MCF 10A (cell line): ENCODE results near the gene BCAS3. TPM values are rescaled to one million over a fixed set of nuclear protein-coding genes. Genes with fewer than 3 reads are reported as not detected.

ENCODE experiments used
- BruUV-seq: library from RNA; stranded (reverse); fragments of 400-500 nt; replicated peaks from 2 replicates; lab custom pipeline; 2021; lab: Mats Ljungman, UMichigan
- CTCF ChIA-PET: fragments of 300-600 bp; sonication (Branson Sonifier 250); formaldehyde crosslinking; extraction: SDS; loops from one replicate; lab custom pipeline; 2021; ENCODE audit warnings: antibody characterized with exemption, inconsistent platforms; lab: Yijun Ruan, JAX
- POLR2A ChIA-PET: fragments of 300-600, 350-650 bp; sonication (Branson Sonifier 250); formaldehyde crosslinking; extraction: SDS; loops from one replicate; lab custom pipeline; 2020; ENCODE audit warnings: antibody characterized with exemption, inconsistent platforms; lab: Yijun Ruan, JAX
- DNase-seq: peaks from one replicate; pipeline ENCODE4 v3.0.0-alpha.2; 2018; ENCODE audit not compliant: unreplicated experiment
- H3K27ac Mint-ChIP-seq: one replicate; pipeline ENCODE4 v1.8.0; 2022; ENCODE audit warnings: mild to moderate bottlenecking, low read depth, mixed read lengths; ENCODE audit not compliant: unreplicated experiment
- H3K27me3 Mint-ChIP-seq: one replicate; pipeline ENCODE4 v1.8.0; 2022; ENCODE audit warnings: mixed read lengths; ENCODE audit not compliant: insufficient read depth, unreplicated experiment
- H3K36me3 Mint-ChIP-seq: one replicate; pipeline ENCODE4 v1.8.0; 2022; ENCODE audit warnings: mild to moderate bottlenecking, moderate library complexity, mixed read lengths; ENCODE audit not compliant: insufficient read depth, unreplicated experiment
- H3K4me1 Mint-ChIP-seq: one replicate; pipeline ENCODE4 v1.8.0; 2022; ENCODE audit warnings: mixed read lengths; ENCODE audit not compliant: insufficient read depth, unreplicated experiment
- H3K4me3 Mint-ChIP-seq: one replicate; pipeline ENCODE4 v1.8.0; 2022; ENCODE audit warnings: mild to moderate bottlenecking, moderate library complexity, mixed read lengths; ENCODE audit not compliant: unreplicated experiment
- H3K9me3 Mint-ChIP-seq: one replicate; pipeline ENCODE4 v1.8.0; 2022; ENCODE audit warnings: mixed read lengths; ENCODE audit not compliant: unreplicated experiment
- intact Hi-C: fragments of 100-400 bp; cut with micrococcal nuclease; formaldehyde crosslinking; loops from 2 replicates; pipeline ENCODE4 v1.14.1; 2022
- total RNA-seq: library from RNA; stranded (reverse); gene quantifications from 2 replicates; pipeline ENCODE4 v1.2.3, GENCODE V29; 2022
- TF ChIP-seq, protein P1 (sequence below): fragments of 200-600 bp; IDR thresholded peaks from one replicate; pipeline ENCODE4 v1.8.0; 2022; ENCODE audit warnings: antibody characterized with exemption, mild to moderate bottlenecking; ENCODE audit not compliant: unreplicated experiment

BCAS3 gene
- total RNA-seq, 1 experiment from 2014 or later: 14.6 TPM

DNA sequence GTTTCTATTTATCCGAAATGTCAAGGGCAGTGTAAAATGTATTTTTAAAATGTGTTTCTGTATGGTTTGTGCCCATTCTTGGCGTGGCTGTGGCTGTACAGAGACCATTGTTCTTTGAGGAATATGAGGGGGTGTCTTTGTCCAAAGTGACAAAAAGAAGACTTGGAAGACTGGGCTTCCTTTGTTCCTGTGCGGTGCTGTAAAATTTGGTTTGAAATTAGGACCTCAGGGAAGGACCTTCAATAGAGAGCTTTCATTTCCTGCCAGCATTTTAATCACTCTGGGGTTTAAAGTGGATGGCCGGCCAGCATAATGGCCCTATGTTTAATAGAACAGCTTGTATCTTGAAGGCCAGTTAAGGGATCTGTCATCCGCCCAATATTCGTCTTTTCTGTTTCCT, 531.9 kb downstream of the BCAS3 start:
- no peak overlapping the region for H3K27ac Mint-ChIP-seq
- POLR2A ChIA-PET: no interaction called here
- TF ChIP-seq, protein P1, sequence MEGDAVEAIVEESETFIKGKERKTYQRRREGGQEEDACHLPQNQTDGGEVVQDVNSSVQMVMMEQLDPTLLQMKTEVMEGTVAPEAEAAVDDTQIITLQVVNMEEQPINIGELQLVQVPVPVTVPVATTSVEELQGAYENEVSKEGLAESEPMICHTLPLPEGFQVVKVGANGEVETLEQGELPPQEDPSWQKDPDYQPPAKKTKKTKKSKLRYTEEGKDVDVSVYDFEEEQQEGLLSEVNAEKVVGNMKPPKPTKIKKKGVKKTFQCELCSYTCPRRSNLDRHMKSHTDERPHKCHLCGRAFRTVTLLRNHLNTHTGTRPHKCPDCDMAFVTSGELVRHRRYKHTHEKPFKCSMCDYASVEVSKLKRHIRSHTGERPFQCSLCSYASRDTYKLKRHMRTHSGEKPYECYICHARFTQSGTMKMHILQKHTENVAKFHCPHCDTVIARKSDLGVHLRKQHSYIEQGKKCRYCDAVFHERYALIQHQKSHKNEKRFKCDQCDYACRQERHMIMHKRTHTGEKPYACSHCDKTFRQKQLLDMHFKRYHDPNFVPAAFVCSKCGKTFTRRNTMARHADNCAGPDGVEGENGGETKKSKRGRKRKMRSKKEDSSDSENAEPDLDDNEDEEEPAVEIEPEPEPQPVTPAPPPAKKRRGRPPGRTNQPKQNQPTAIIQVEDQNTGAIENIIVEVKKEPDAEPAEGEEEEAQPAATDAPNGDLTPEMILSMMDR: no peak
- no peak overlapping the region for H3K4me3 Mint-ChIP-seq
- no TSS peak for BruUV-seq
- no peaks in the 10 kb centered on the region for H3K27me3 Mint-ChIP-seq
- DNase-seq: no peak
- CTCF ChIA-PET: no interaction called here
- no peaks in the 10 kb centered on the region for H3K9me3 Mint-ChIP-seq
- no peaks in the 10 kb centered on the region for H3K4me1 Mint-ChIP-seq
- no peaks in the 10 kb centered on the region for H3K36me3 Mint-ChIP-seq
- intact Hi-C loops: no loop called here

DNA sequence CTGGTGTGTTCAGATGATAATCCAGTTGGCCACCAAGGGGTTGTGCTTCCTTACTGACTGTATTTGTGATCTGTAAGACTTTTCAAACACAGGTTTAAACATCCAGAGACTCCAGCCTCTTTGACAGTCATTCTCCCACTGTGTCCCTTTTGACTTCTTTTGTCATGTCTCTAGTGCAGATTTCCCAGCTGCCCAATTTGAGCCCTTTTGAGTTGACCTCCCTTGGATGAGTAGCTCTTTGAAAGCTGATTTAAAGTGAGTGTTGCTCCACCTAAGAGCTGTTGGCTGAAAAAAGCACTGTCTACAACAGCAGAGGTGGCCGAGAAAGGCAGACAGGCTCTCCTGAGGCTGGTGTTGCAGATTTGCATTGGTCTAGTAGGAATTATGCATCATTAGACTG, 533.6 kb downstream of the BCAS3 start:
- CTCF ChIA-PET: interaction anchor here (0.6 kb wide), 1 partner anchor 57 kb away, joined by 3 read pairs; no protein-coding TSS in a partner anchor
- BruUV-seq: no TSS peak
- no peaks in the 10 kb centered on the region for H3K36me3 Mint-ChIP-seq
- DNase-seq: no peak
- no peaks in the 10 kb centered on the region for H3K27me3 Mint-ChIP-seq
- intact Hi-C loops: no loop called here
- H3K4me3 Mint-ChIP-seq: no peak overlapping the region
- H3K27ac Mint-ChIP-seq: no peak overlapping the region
- no peaks in the 10 kb centered on the region for H3K4me1 Mint-ChIP-seq
- H3K9me3 Mint-ChIP-seq: no peaks in the 10 kb centered on the region
- POLR2A ChIA-PET: no interaction called here
- TF ChIP-seq, protein P1: no peak

DNA sequence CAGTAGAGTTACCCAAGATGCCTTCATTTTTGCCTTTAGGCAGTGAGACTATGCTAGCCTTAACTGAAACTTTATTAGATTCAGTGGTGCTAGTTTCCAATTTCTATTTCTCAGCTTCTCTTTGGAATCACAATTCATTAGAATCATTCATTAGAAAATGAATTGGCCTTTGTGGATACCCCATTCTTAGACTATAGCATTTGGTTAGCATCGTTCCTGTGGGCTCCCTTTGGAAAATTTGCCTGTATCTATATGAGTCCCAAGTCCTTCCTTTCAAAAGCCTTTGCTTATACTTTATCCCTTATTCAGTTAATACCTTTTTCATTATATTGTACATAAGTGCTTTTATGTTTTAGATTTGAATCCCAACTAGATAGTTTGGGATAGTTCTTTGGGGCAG, 535.0 kb downstream of the BCAS3 start:
- H3K27ac Mint-ChIP-seq: no peak overlapping the region
- no peaks in the 10 kb centered on the region for H3K36me3 Mint-ChIP-seq
- no peak for DNase-seq
- no TSS peak for BruUV-seq
- TF ChIP-seq, protein P1: no peak
- POLR2A ChIA-PET: no interaction called here
- CTCF ChIA-PET: no interaction called here
- H3K4me3 Mint-ChIP-seq: no peak overlapping the region
- no peaks in the 10 kb centered on the region for H3K4me1 Mint-ChIP-seq
- no peaks in the 10 kb centered on the region for H3K27me3 Mint-ChIP-seq
- no peaks in the 10 kb centered on the region for H3K9me3 Mint-ChIP-seq
- intact Hi-C loops: no loop called here

DNA sequence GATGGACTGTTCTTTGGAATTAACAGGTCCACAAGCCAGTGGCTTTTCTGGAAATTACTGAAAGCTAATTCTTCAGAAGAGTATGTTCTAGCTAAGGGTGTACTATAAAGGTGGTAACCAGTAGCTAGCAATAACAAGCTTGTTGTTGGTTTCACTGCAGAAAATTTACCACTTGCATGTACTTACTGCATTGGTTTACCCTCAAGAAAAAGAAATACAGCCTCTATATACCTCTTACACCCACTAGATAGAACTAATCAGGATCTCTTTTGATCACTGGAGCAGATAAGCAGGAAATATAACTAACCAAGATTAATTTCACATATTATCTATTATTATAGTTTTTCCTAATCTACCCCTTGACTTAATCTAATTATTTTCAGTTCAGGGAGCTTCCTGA, 537.1 kb downstream of the BCAS3 start:
- H3K27ac Mint-ChIP-seq: no peak overlapping the region
- no peaks in the 10 kb centered on the region for H3K27me3 Mint-ChIP-seq
- H3K9me3 Mint-ChIP-seq: no peaks in the 10 kb centered on the region
- intact Hi-C loops: no loop called here
- POLR2A ChIA-PET: interaction anchor here (1.0 kb wide), 1 partner anchor 15 kb away, joined by 4 read pairs; no protein-coding TSS in a partner anchor
- BruUV-seq: no TSS peak
- TF ChIP-seq, protein P1: no peak
- H3K36me3 Mint-ChIP-seq: no peaks in the 10 kb centered on the region
- H3K4me3 Mint-ChIP-seq: no peak overlapping the region
- peaks cover 6% of the 10 kb centered on the region for H3K4me1 Mint-ChIP-seq
- CTCF ChIA-PET: interaction anchor here (0.6 kb wide), 1 partner anchor 158 kb away, joined by 5 read pairs; no protein-coding TSS in a partner anchor
- DNase-seq: no peak
